NCI-H524 (cell line): ENCODE data around the gene SNX24.

Experiments used
- DNase-seq, 2 experiments: peaks; one replicate each; lab custom pipeline; 2025; lab: John Stamatoyannopoulos, UW

SNX24 gene

DNA sequence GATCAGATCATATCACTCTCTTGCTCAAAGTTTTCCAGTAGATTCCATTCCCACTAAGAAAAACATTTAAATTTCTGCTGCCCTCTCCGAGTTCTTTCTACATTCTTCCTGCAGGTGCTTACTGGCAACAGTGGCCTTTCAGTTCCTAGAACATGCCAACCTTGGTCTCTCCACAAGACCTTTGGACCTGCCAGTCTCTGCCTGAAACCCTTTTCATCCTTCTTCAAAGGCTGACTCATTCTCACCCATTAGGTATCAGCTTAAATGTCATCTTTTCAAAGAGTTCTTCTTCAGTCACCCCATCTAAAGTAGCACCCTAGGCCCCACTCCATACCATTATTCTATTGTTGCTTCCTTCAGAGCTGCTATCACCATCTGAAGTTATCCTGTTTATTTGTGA lies 169.3 kb downstream of the SNX24 start:
- no peak for DNase-seq

DNA sequence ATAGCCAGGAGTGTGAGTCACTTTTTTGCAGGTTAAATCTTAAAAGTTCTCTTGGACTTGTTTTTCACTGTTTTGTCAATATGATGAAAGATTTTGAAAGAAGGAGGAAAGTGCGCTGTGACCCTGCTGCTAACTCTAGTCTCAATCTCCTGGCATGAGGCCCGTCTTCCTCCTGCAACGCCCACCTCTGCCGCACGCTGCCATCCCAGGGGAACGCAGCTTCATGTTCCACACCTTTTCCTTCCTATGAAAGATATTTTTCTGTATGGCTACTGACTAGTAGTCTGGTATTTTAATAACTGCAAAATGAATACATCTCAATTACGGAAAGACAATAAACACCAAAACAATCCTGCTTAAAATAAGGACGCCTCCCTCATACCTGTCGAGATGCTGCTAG lies 182.8 kb downstream of the SNX24 start:
- no peak for DNase-seq

DNA sequence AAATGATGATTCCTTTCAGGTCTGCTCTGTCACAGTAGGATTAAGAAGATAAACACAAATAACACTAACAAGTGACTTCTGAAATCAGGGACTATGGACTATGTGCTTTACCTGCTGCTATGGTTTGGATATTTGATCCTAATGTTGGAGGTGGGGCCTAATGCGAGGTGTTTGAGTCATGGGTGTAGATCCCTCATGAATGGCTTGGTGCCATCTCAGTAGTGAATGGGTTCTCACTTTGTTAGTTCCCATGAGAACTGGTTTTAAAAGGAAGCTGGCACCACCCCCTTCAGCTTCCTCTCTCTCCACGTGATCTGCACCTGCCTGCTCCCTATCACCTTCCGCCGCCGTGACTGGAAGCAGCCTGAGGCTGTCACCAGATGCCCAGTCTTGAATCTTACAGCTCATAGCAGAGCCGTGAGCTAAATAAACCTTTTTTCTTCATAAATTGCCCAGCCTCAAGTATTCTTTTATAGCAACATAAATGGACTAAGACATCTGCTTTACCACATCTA lies 187.8 kb downstream of the SNX24 start:
- no peak for DNase-seq

DNA sequence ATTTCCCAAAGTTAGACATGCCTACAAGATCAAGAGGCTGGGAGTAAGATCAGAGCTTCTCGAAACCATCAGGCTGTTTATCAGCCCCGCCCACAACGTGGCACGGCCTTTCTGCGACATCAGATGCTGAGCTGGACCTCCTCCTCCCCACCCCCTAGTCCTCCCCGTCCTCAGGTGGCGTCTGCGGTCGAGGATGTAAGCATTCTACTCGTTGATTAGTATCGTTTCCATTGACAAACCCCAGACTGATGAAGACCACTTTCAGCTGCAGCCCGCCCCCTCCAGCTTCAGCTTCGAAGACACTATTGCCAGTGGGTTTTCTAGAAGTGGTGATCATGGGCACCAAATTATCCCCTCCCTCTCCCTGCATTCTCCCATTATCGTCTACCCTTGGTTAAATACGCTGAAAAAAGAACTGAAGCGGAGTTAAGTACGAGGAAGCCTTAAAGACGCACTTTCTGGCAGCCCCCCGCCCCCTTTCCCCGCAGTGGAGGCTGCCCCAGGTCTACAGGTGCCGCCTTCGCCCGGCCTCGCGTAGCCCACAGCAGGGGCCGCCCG lies 190.0 kb downstream of the SNX24 start:
- peak; percentile 5 to 48 for DNase-seq

DNA sequence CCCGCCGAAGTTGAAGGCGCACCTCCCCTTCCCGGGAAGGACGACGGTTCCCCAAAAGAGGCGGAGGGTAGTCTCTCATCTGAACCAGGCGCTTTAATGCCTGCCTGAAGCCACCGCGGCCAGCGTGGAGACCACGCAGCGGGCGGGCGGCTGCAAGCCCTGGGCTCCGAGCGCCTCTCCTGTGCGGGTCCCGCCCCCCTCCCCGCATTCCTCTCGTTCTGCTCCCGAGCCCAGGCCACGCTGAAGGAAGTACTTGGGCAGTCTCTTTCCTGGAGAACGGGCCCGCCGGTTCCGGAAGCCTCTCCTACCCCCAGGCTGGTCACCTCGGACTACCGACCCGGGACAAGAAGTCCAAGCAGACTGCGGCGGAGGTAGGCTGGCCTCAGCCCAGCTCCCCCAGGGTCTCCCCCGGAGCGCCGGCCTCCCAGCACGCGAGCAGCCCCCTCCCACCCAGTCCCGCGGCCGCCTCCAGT lies 190.5 kb downstream of the SNX24 start:
- peak; percentile 18 to 33 for DNase-seq

DNA sequence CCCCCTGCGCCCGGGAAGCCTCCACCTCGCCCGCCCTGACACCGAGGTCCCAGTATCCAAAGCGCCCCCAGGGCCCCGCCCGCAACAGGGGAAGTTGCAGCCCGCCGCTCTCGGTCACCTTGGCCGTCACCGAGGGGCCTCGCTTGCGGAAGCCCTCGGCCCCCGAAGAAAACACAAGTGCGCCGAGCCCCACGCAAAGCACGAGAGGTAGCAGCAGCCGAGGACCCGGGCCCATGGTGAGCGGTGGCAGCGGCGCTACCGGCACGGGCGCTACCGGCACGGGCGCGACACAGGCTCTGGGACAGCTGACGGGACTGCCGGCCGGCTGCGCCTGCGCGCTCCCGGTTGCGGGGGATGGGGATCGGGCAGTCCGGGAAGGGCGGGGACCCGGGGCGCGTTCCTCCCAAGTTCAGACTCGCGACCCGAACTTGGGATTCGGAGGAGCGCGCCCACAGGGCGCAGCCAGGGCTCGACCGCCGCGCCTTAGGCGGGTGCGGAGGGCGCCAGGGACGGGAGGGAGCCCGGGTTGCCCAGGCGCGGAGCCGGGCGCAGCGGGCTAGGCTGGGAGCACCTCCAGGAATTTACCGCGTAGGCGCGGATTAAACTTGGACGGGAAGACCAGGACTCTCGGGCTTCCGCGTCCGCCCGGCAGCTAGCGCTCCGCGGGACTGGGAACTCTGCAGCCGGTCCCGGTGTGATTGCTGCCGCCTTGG lies 191.1 kb downstream of the SNX24 start, which contains the start of gene PPIC:
TSS of gene PPIC (minus strand) at position 335 of the 713 bp plus-strand sequence. CDS start at position 235, 100 bp downstream.
- peak; percentile 36 to 68 for DNase-seq

DNA sequence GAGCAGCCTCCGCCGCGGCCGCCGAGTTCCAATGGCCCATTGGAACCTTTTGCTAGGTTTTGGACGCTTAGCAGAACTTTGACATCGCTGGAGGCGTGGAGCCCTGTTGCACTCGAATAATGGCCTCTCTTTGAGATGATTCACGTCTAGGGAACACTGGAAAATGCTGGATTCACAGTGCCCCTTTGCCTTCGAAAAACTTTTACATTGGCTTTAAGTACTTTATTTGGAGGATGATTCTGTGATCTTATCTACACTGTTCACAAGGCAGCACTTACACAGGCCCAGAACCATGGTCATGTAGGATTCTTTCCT lies 191.6 kb downstream of the SNX24 start:
- DNase-seq = no peak

DNA sequence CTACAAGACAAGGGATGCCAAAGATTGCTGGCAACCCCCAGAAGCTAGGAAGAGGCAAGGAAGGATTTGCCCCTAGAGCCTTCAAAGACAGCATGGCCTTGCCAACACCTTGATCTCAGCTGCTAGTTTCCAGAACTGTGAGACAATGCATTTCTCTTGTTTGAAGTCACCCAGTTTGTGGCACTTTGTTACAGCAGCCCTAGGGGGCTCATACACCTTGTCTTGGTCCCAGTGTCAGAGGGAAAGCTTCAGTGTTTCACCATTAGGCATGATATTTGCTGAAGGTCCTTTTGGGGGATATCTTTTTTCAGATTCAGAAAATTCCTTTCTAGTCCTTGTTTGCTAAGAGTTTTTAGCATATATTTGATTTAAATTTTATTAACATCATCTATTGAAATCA lies 194.3 kb downstream of the SNX24 start:
- DNase-seq = no peak

DNA sequence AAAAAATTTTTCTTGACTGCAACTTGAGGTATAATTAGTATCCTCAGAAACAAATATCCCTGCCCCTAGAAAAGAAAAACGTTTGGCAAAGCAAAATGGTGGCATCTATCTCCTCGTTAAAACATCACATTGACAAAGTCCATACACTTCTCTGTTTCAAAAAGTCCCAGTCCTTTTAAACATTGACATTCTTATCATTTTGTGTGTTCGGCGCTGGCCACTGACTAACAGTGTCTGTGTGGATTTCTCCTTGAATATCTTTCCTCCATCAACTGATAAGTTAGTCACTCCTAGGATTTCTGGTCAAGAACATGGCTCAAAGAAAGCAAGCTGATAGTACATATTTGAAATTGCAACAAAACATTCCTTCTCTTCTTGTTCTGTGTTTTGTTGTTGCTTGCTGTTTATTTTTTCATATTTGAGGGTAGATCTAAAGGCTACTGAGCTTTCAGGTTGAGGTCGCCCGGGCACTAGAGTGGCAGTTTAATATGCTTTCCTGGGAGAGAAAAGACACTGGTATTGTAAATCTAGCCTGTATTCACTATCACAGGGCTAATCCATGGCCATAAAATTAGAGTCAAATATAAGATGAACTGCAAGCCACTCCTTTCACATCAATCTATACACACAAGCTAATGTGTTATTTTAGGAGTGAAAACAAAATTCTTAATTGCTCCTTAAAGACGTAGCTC lies 199.7 kb downstream of the SNX24 start:
- DNase-seq = no peak

DNA sequence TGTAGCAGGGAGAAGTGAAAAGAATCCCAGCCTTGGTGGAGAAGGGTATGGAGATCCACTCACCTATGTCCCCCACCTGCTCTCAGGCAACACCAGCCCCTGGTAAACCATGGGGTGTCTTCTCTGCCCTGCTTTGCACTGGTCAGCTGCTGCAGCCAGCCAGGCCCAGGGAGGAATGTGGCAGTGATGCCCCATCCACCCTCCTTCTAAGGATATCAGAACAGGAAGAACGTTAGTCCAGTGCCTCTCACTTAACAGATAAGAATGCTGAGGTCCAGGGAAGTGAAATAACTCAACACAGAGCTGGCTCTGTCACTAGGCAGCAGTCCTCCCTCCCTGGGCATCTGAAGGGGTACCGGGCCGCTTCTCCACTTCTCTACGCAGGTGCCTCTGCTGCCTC lies 200.8 kb downstream of the SNX24 start:
- DNase-seq = no peak

DNA sequence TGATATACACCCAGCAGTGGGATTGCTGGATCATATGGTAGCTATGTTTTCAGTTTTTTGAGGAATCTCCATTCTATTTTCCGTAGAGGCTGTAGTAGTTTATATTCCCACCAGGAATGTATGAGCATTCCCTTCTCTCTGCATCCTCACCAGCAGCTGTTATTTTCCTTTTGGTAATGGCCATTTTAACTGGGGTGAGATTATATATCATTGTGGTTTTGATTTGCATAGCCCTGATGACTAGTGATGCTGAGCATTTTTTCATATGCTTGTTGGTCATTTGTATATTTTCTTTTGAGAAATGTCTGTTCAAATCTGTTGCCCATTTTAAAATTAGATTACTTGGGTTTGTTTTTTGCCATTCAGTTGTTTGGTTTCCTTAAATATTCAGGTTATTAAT lies 202.3 kb downstream of the SNX24 start:
- no peak for DNase-seq

DNA sequence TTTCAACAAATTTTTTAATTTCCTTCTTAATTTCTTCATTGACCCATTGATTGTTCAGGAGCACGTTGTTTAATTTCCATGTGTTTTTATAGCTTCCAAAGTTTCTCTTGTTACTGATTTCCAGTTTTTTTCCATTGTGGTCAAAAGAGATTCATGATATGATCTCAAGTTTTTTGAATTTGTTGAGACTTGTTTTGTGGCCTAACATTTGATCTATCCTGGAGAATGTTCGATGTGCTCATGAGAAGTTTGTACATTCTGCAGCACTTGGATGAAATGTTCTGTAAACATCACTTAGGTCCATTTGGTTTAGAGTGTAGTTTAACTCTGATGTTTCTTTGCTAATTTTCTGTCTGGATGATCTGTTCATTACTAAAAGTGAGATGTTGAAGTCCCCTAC lies 205.8 kb downstream of the SNX24 start:
- DNase-seq = no peak
